Stomach smooth muscle (tissue), 2 donors: ENCODE data around the gene PPL.
A peak's percentile ranks its signal among the peaks of the same experiment; 100 is the strongest.

Source experiments
- H3K27ac ChIP-seq: one replicate; pipeline ENCODE4 v1.7.0; 2013; ENCODE audit warnings: mild to moderate bottlenecking, low read length, inconsistent platforms
- H3K27me3 ChIP-seq, 2 donors: one replicate each; pipeline ENCODE4 v1.7.0; 2013; ENCODE audit warnings: low read length in 2 of 2; ENCODE audit not compliant: insufficient read depth in 2 of 2, control insufficient read depth in 1 of 2
- H3K36me3 ChIP-seq, 2 donors: one replicate each; pipeline ENCODE4 v1.7.0; 2013; ENCODE audit warnings: low read length in 2 of 2; ENCODE audit not compliant: control insufficient read depth in 2 of 2, insufficient read depth in 2 of 2
- H3K4me1 ChIP-seq: one replicate; pipeline ENCODE4 v1.7.0; 2013; ENCODE audit warnings: low read length; ENCODE audit not compliant: control insufficient read depth, insufficient read depth
- H3K4me3 ChIP-seq, 2 donors: one replicate each; pipeline ENCODE4 v1.7.0; 2013; ENCODE audit warnings: low read length in 2 of 2
- H3K9ac ChIP-seq, 2 donors: one replicate each; pipeline ENCODE4 v1.7.0; 2013; ENCODE audit warnings: low read length in 2 of 2, mild to moderate bottlenecking in 1 of 2
- H3K9me3 ChIP-seq, 2 donors: one replicate each; pipeline ENCODE4 v1.7.0; 2013; ENCODE audit warnings: low read length in 2 of 2; ENCODE audit not compliant: control insufficient read depth in 2 of 2
- donor health status: healthy.
- donor health status: Pancreatic carcinoma.

Gene PPL

GRCh38 chr16:4936991-4937781, at the start of gene PPL:
TSS of gene PPL (minus strand) at chr16:4937148. CDS start at chr16:4937045, 103 bp downstream.
- Histone ChIP-seq H3K4me1 (peaks cover 21% of the 10 kb centered on the region), H3K4me3 (peak within 1 kb of the TSS; percentile 60 to 72), H3K27me3 (peaks cover 9 to 12% of the 10 kb centered on the region in 2 donors), H3K36me3 (no peaks in the 10 kb centered on the region), H3K9me3 (no peaks in the 10 kb centered on the region), H3K9ac (peak within 1 kb of the TSS in 1 of 2 donors; percentile 27), H3K27ac (no peak within 1 kb of the TSS)

- Histone ChIP-seq H3K36me3 (no peaks in the 10 kb centered on the region), H3K4me3 (no peak overlapping the region), H3K9ac (no peak overlapping the region), H3K9me3 (peaks cover 0 to 5% of the 10 kb centered on the region in 2 donors), H3K4me1 (peaks cover 5% of the 10 kb centered on the region), H3K27ac (no peak overlapping the region), H3K27me3 (peaks cover 15% of the 10 kb centered on the region in 2 donors)
These were observed 47.4 kb upstream of the PPL start for GRCh38 chr16:4984174-4984990.

DNA sequence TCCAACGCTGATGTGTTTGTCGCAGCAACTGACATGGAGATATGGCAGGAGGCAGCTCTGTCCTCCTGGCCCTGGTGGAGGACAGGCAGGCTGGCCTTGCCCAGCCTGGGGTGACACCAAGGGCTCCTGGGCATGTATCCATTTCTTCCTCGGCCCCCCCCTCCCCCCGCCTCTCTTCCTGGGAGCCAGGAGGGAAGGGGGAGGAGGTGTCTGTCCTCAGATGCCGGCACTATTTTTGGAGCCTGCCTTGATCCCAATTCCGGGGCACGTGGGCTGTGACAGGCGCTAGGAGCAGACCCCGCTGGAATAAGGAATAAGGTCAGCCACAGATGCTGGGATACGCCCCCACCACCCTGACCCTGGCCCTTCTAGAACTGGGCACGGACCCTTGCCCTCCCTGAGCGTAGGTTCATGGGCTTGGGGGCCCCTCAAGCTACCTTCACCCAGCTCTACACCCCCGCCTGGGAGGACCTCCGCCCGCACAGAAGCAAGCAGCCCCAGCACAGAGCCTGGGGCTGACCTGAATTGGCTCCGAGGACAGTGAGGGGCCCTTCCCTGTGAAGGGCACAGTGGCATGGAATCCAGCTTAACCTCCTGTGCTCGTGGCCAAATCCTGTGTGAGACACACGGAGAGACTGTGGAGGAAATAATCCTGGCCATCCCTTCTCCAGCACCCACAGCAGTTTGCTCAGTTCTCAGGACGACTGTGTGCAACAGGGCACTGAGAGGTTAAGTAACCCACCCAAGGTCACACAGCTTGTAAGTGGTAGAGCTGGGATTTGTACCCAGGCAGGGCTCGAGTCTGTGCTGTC, 45.3 kb upstream of the PPL start:
- no peaks in the 10 kb centered on the region for H3K36me3 ChIP-seq
- H3K27ac ChIP-seq: no peak overlapping the region
- H3K27me3 ChIP-seq: peaks cover under 1 to 6% of the 10 kb centered on the region in 2 donors
- H3K4me1 ChIP-seq: peaks cover 5% of the 10 kb centered on the region
- H3K9me3 ChIP-seq: peaks cover 0 to 5% of the 10 kb centered on the region in 2 donors
- no peak overlapping the region for H3K9ac ChIP-seq
- no peak overlapping the region for H3K4me3 ChIP-seq

DNA sequence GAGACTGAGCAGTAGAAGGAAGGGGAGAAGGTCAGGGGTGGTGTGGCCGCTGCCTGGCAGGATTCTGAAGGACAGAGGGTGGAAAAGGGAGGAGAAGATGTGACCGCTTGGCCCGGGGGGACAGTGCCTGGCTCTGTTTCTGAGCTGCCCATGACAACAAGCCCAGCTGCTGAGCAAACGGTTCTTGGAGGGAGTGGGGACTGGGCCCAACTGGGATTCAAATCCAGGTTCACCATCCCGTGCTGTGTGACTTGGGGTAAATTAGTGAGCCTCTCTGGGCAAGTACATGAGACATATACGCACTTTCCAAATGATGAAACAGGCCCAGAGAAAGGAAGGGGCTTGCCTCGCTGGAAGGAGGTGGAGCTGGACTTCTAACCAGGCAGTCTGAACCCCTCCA, 44.5 kb upstream of the PPL start:
- H3K9ac ChIP-seq: no peak overlapping the region
- H3K4me1 ChIP-seq: peaks cover 5% of the 10 kb centered on the region
- peaks cover 0 to 7% of the 10 kb centered on the region in 2 donors for H3K9me3 ChIP-seq
- no peak overlapping the region for H3K4me3 ChIP-seq
- no peak overlapping the region for H3K27ac ChIP-seq
- H3K36me3 ChIP-seq: no peaks in the 10 kb centered on the region
- peaks cover 0 to 6% of the 10 kb centered on the region in 2 donors for H3K27me3 ChIP-seq

- Histone ChIP-seq H3K27me3 (peaks cover 0 to 6% of the 10 kb centered on the region in 2 donors), H3K4me1 (peaks cover 5% of the 10 kb centered on the region), H3K9me3 (peaks cover 4 to 6% of the 10 kb centered on the region in 2 donors), H3K4me3 (no peak overlapping the region), H3K27ac (no peak overlapping the region), H3K36me3 (no peaks in the 10 kb centered on the region), H3K9ac (no peak overlapping the region)
These were observed 43.7 kb upstream of the PPL start for GRCh38 chr16:4980691-4981090.

DNA sequence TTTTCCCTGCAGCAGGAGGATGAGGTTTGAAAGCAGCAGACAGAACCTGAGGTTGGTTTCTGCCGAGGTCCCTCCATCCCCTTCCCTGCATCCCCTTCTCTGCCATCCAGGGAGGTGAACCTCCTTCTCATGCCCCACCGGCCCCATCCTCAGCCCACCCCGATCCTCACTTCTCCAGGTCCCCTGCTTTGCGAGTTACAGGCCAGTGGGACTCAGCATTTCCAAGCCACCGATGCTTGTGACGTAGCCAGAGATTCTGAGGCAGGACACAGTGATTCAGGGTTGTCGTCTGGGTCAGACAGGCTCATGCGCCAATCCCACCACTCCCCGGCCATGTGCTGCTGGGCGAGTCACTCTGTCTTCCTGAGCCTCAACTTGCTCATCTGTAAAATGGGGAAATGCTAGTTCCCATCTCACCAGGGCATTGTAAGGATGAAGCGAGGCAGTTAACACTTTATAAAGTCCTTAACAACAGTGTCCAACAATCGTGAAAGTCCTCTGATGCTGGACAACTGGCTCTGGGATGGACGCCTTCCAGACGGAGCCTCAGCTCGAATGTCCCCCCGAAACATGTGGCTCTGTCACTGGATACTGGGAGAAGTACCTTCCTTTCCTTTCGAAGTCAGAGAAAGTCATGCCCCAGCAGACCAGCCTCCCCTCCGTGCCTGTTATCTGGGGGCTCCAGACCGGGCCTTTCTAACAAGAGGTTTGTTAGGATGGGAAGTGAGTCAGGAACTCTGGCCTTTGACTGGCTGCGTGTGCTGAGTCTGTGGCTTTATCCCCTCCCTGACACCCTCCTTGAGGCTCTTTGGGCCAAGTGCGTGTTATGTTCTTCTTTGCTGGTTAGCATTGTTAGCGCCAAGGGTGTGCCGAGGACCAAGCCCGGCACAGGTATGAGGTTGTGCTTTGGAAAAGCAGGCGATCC, 43.0 kb upstream of the PPL start:
- Histone ChIP-seq H3K4me3 (no peak overlapping the region), H3K4me1 (peaks cover 5% of the 10 kb centered on the region), H3K36me3 (no peaks in the 10 kb centered on the region), H3K27me3 (peaks cover 0 to 6% of the 10 kb centered on the region in 2 donors), H3K27ac (no peak overlapping the region), H3K9ac (no peak overlapping the region), H3K9me3 (peaks cover 4 to 6% of the 10 kb centered on the region in 2 donors)

- H3K27ac ChIP-seq: no peak overlapping the region
- peaks cover 5% of the 10 kb centered on the region for H3K4me1 ChIP-seq
- peaks cover 4 to 6% of the 10 kb centered on the region in 2 donors for H3K9me3 ChIP-seq
- H3K9ac ChIP-seq: no peak overlapping the region
- peaks cover 0 to 6% of the 10 kb centered on the region in 2 donors for H3K27me3 ChIP-seq
- H3K4me3 ChIP-seq: no peak overlapping the region
- no peaks in the 10 kb centered on the region for H3K36me3 ChIP-seq
These were observed 42.2 kb upstream of the PPL start for GRCh38 chr16:4979164-4979563.

GRCh38 chr16:4976611-4977145, 39.7 kb upstream of the PPL start:
- peaks cover 4 to 6% of the 10 kb centered on the region in 2 donors for H3K9me3 ChIP-seq
- no peaks in the 10 kb centered on the region for H3K36me3 ChIP-seq
- no peak overlapping the region for H3K27ac ChIP-seq
- H3K9ac ChIP-seq: no peak overlapping the region
- no peaks in the 10 kb centered on the region for H3K4me1 ChIP-seq
- no peak overlapping the region for H3K4me3 ChIP-seq
- H3K27me3 ChIP-seq: peaks cover 0 to 5% of the 10 kb centered on the region in 2 donors

DNA sequence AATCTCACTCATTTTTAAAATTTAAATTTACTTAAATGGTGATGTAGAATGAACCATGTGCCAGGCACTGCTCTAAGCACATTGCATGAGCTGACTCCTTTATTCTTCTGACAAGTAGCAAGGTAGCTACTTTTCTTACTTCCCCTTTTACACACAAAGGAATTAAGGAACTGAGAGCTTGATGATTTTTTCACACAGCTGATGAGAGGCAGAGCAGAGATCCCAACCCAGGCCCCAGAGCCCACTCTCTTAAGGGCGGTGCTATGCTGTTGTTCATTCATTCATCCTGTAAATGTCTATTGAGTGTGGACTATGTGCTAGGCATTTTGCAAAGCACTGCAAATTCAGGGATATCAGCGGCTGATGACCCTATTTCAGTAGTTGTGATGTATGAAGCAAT, 39.1 kb upstream of the PPL start:
- H3K4me3 ChIP-seq: no peak overlapping the region
- H3K27me3 ChIP-seq: peaks cover 0 to 7% of the 10 kb centered on the region in 2 donors
- no peaks in the 10 kb centered on the region for H3K4me1 ChIP-seq
- H3K27ac ChIP-seq: no peak overlapping the region
- H3K9me3 ChIP-seq: peaks cover 4 to 6% of the 10 kb centered on the region in 2 donors
- H3K36me3 ChIP-seq: no peaks in the 10 kb centered on the region
- H3K9ac ChIP-seq: no peak overlapping the region
